T47D (cell line): ENCODE results near the gene PRR35.
A peak's percentile ranks its signal among the peaks of the same experiment; 100 is the strongest.

Source experiments
- DNase-seq, 2 experiments: peaks; one replicate each; pipeline versions ENCODE4 v3.0.0 to v3.0.0-alpha.2; 2011 to 2012; ENCODE audit warnings: low read depth in 1 of 2, low spot score in 1 of 2
- JUND ChIP-seq: IDR thresholded peaks from 2 replicates; pipeline ENCODE4 v1.6.1; 2012; ENCODE audit warnings: low read depth
- in situ Hi-C: cut with HindIII; loops from 2 replicates; pipeline ENCODE4 v1.10.0; 2016; ENCODE audit warnings: low sequenced_read_pairs, low pct_unique_long_range_greater_than_20kb

PRR35 gene

GRCh38 chr16:566475-567372 lies 6.5 kb downstream of the PRR35 start, which contains the start of gene NHLRC4:
NHLRC4 (plus strand) TSS chr16:567005; CDS start chr16:568048, 1,043 bp downstream.
- in situ Hi-C loops: no loop called here
- peak; percentile 69 to 89 for DNase-seq

GRCh38 chr16:567373-568256 lies 7.4 kb downstream of the PRR35 start:
- in situ Hi-C loops: no loop called here
- no peak for TF ChIP-seq JUND
- no peak for DNase-seq

More at GRCh38 chr16:566475-567372, 6.5 kb downstream of the PRR35 start, which contains the start of gene NHLRC4:
- TF ChIP-seq JUND: no peak

GRCh38 chr16:568401-569258 lies 8.4 kb downstream of the PRR35 start:
- DNase-seq: no peak

GRCh38 chr16:569445-570254 lies 9.5 kb downstream of the PRR35 start, which contains the start of gene PIGQ:
PIGQ (plus strand) TSS chr16:569968; CDS start chr16:574075, 4,107 bp downstream.
- DNase-seq: peak; percentile 62 to 87
- no peak for TF ChIP-seq JUND

More at GRCh38 chr16:568401-569258, 8.4 kb downstream of the PRR35 start:
- no peak for TF ChIP-seq JUND
- in situ Hi-C loops: no loop called here

GRCh38 chr16:572865-573650 lies 12.9 kb downstream of the PRR35 start:
- DNase-seq: no peak
- in situ Hi-C loops: no loop called here
- no peak for TF ChIP-seq JUND

More at GRCh38 chr16:569445-570254, 9.5 kb downstream of the PRR35 start, which contains the start of gene PIGQ:
- in situ Hi-C loops: no loop called here

GRCh38 chr16:574021-574760 lies 14.0 kb downstream of the PRR35 start:
- in situ Hi-C loops: no loop called here
- no peak for TF ChIP-seq JUND
- DNase-seq: no peak

GRCh38 chr16:575354-576196 lies 15.4 kb downstream of the PRR35 start:
- TF ChIP-seq JUND: no peak
- no peak for DNase-seq
- in situ Hi-C loops: no loop called here

- DNase-seq: no peak
- in situ Hi-C loops: no loop called here
- TF ChIP-seq JUND: no peak
Observed at GRCh38 chr16:576197-576822, 16.1 kb downstream of the PRR35 start.

GRCh38 chr16:576823-577201 lies 16.6 kb downstream of the PRR35 start:
- in situ Hi-C loops: no loop called here
- no peak for DNase-seq
- TF ChIP-seq JUND: no peak
